NCI-H226 (cell line): ENCODE data around the gene OR4D1.
"Not testable (repeated sequence)": the region's sequence is repeated elsewhere in the genome, so short reads cannot be mapped to it uniquely, and the experiment has no call there.

ENCODE experiments used
- DNase-seq: peaks from one replicate; pipeline ENCODE4 v3.0.0-alpha.2; 2015

Gene OR4D1

DNA sequence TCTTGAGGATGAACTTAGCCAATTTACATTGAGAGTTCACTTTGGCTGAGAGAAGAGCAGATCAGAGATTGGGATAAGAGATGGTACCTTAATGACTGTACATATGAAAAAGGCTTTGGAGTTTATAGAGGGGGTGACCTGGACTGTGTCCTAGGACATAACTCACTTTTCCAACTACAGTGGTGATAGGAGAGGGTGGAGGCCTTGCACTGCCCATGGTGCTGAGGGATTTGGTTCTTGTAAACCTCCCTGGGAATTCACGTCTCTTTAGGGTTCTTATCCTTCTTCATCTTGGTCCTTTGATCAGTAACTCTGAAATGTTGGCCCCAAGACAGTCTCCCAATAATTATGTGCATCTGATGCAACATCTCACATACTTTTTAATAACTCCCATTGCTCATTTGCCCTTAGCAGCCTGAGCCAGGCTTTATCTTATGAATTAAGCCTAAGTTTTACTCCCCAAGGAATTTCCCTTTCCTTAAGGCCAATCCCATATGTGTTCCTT, at the start of gene OR4D1:
Gene OR4D1 (plus strand): TSS at position 455 of the 505 bp plus-strand sequence. CDS start 6,770 bp downstream, outside the sequence.
- no peak for DNase-seq

DNA sequence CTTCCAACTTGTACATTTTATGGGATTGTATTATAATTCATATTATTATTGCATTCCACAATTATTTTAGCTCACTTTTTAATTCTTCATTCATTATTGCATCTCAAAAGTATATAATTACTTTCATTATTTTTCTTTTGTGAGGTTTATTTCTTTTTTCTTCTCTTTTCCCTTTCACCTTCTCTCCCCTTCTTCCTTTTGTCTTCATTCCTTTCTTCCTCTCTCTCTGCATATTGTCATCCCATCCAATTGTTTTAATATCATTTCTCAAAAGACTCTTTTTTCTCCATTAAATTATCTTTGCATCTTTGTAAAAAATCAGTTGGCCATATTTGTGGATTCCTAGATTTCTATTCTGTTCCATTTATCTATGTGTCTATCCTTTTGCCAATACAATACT, 47.7 kb upstream of the OR4D1 start:
- no peak for DNase-seq

DNA sequence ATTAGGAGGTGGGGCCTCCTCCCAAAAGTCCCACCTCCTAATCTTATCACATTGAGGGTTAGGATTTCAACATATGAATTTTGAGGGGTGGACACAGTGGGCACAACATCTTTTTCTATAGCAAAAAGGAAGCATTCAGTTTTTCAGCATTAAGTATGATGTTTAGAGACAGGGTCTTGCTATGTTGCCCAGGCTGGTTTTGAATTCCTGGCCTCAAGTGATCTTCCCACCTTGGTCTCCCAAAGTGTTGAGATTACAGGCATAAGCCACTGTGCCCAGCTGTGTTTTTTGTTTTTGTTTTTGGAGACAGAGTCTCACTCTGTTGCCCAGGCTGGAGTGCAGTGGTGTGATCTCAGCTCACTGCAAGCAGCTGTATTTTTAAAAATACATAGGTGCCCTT, 46.3 kb upstream of the OR4D1 start:
- not testable (repeated sequence) for DNase-seq

DNA sequence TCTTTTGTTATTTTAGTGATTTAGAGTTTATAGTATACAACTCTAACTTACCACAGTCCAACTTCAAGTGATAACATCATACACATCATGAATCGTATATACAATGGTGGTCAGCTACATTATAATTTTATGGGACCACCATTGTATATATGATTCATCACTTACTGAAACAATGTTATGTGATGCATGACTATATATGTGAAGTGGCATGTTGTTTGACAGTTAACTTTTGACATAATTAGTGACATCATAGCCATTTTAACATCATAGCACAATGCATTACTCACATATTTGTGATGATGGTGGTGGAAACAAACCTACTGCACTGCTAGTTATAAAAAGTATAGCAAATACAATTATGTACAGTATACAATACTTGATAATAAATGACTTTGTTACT, 43.1 kb upstream of the OR4D1 start:
- DNase-seq, result no peak

DNA sequence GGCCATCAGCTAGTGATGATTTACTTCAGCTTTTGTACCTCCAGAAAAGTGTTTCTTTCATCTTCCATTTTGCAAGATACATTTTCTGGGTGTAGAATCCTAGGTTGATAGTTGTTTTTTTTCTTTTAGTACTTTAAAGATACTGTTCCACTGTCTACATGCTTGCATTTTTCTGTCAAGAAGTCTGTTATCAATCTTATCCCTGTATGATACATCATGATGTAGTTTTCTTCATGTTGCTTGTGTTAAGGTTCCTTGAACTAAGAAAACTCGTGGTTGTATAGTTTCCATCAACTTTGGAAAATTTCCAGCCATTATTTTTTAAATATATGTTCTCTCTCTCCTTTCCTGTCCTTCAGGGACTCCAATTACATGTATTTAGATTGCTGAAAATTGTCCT, 40.9 kb upstream of the OR4D1 start:
- DNase-seq, result no peak

DNA sequence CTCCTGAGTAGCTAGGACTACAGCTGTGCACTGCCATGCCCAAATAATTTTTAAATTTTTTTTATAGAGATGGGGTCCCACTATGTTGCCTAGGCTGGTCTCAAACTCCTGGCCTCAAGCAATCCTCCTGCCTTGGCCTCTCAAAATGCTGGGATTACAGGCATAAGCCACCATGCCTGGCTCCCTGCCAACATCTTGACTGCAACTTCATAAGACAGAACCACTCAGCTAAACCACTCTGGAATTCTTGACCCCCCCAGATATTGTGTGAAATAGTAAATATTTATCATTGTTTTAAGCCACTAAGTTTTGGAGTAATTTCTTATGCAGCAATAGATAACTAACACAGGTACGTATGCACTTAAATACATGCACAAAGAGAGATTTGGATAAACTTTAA, 39.0 kb upstream of the OR4D1 start:
- DNase-seq, result no peak

DNA sequence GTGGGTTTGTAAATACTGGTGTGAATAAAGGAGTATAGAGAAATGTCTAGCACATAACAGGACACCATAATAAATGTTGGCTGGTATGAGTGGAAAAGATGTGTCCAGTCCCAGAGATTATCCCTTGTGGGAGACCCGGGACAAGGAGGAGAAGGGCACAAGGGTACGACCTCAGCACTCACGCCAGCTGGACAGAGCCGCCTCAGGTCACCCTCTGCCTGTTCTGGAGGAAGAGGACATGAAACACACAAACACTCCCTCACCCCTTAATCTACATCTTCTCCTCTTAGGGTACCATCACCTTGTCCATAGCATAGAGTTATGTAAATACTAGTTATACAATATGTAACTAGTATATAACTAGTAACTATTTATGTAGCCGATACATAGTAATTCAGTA, 38.2 kb upstream of the OR4D1 start:
- DNase-seq, result no peak

DNA sequence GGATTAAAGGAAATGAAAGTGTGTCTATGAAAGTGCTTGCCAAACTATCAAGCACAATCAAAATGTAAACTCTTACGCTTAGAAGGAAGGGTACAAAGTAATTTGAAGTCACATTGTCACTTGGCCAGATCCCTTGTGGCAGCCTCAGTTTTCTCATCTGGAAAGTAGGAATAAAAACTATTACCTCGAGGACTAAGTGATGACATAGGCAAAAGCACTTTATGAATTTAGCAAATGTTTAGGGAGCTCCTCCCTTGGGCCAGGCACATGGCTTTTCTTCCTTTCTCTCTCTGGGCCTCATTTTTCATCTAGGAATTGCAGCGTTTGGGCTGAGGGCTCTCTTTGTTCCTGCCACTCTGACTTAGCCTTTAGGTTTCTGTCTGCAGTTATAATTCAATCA, 36.5 kb upstream of the OR4D1 start:
- no peak for DNase-seq

DNA sequence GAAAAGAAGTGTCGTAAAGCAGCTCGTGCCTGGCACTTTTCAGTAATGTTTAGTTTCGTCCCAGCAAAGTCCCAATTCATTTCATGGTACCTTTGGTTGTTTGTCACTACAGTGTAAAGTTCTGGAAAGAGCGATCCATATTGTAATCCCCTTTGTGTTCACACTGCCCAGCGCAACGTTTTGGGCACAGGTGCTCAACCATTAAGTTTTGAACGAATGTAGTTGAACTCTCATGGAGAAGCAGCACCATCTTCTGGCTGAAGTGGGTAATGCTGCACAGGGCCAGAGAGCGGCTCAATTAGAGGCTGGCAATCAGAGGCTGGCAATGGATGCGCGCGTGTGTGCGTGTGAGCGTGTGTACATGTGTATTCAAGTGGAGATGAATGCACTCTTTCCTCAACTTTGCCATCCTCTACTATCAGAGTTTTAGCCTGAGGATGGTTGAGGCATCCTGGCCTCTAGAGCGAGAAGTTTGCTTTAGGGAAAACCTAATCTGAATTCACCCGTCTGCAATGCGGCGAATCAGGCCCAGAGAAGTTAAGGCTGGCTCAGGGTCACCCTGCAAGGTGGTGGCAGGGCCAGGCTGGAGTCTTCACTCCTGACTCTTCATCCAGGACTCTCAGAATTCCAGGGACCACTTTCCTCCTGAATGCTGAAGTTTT, 35.1 kb upstream of the OR4D1 start:
- DNase-seq, result peak; percentile 31

DNA sequence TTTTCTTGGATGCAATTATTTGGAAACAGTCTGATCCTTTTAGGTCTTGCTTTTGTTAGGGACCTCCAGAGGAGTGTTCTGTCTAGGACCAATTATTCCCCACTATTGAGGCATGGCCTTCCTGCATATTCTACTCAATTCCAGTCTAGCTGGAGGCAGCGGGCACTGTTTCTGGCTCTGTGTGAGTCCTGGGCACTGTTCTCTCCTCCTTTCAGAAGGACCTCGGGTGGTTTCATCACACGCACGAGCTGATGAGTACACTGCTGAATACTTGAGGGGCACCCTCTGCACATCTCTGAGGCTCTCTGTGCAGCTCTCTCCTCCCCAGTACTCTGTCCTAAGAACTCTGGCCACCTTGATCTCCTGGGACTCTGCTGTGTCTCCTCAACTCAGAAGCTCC, 34.2 kb upstream of the OR4D1 start:
- DNase-seq, result no peak

DNA sequence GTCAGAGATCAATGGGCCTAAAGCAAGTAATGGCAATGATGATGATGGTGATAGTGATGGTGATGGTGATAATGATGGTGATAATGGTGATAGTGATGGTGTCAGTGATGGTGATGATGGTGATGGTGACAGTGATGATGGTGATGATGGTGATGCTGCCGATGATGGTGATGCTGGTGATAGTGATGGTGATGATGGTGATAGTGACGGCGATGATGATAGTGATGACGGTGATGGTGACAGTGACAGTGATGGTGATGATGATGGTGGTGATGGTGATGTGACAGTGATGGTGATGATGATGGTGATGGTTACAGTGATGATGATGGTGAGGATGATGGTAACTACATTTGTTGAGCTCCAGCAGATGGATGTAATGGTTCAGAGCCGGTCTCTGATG, 30.8 kb upstream of the OR4D1 start:
- no peak for DNase-seq

DNA sequence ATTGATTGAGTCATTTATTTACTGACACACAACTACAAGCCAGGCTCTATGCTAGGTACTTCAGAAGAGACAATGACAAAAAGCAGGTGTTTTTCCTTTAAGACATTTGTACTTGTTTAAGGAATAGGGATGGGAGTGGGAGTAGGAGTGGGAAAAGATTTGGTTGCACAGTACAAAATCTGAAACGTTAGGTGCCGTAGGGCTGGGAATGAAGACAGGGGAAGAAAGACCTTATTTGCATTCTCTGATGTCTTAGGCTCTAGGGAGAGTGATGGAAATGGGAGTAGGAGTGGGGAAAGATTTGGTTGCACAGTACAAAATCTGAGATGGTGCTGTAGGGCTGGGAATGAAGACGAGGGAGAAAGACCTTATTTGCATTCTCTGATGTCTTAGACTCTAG, 28.7 kb upstream of the OR4D1 start:
- no peak for DNase-seq

DNA sequence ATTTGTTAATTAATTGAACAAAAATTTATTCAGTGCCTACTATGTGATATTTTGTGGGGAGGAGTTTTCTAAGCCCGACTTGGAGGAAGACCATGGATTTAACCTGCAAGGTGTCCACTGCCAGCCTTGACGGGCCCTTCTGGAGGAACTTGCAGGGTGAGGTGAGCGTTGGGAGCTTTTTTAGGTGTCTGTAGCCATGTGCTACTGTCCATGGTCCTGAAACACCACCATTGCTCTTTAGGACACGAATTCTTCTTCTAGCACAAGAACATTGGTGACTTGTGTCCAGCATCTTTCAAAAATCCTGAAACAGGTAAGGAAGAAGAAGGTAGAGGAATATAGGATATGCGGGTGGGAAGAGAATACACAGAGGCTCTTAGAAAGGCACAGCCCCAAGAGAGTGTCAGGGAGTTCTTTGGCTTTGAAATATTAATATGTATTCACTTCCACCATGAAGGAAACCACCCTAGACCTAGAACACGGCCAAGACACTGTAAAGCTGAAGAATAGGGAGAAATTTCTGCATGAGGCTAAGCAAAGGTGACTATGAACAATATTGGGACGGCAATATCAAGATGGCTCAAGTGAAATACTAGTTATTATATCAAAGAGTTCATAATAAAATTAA, 27.9 kb upstream of the OR4D1 start:
- peak; percentile 45 for DNase-seq

DNA sequence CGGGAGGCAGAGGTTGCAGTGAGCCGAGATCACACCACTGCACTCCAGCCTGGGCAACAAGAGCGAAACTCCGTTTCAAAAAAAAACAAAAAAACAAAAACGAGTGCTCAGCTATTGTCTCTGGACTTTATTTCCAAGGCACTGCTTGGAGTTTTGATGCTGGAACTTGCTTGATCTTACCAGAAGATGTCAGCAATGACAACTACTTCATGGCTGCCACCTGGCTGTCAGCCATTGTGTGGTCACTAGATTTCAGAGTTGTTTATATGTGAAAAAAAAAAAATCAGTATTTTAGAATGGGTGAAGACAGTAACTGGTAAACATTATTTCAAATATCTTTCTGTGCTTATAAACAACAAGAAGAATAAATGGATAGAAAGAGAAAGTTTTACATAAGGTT, 26.3 kb upstream of the OR4D1 start:
- peak; percentile 3 for DNase-seq

DNA sequence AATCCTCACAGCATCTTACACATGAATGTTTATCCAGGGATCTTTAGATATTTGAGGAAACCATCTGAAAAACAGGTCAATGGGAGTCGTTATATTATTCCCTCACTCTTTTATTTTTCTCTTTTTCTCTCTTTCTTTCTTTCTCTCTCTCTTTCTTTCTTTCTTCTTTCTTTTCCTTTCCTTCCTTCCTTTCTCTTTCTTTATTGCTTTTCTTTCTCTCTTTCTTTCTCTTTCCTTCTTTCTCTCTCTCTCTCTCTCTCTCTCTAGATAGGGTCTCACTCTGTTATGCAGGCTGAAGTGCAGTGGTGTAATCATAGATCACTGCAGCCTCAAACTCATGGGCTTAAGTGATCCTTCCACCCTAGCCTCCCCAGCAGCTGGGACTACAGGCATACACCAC, 20.3 kb upstream of the OR4D1 start:
- no peak for DNase-seq

DNA sequence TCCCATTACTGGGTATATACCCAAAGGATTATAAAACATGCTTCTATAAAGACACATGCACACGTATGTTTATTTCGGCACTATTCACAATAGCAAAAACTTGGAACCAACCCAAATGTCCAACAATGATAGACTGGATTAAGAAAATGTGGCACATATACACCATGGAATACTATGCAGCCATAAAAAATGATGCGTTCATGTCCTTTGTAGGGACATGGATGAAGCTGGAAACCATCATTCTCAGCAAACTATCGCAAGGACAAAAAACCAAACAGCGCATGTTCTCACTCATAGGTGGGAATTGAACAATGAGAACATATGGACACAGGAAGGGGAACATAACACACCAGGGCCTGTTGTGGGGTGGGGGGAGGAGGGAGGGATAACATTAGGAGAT, 15.5 kb upstream of the OR4D1 start:
- not testable (repeated sequence) for DNase-seq

DNA sequence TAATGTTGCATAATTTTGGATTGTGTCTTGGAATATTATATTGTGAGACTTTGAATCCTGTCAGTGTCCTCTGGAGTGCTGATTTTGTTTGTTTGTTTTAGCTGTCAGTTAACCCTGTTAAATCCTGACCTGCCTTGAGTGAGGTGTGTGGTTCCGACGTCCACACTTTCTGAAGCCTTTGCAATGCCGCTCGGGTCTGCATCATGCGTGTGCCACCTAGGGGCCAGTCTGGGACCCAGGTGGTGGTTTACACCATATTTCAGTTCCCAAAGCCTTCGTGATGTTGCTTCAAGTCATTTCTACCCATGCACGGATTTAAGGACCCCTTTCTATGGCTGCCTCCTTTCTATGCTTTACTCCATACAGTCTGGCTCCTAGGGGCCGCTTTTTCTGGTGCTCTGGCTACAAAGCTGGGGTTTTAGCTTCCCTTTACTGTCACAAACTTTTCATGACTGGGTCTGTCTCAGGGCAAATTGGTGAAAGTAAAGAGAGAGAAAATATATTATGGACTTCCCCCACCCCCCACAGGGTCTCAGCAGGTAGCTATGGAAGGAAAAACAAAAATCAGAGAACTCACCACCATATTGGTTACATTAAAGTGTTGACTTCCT, 11.4 kb upstream of the OR4D1 start:
- no peak for DNase-seq

DNA sequence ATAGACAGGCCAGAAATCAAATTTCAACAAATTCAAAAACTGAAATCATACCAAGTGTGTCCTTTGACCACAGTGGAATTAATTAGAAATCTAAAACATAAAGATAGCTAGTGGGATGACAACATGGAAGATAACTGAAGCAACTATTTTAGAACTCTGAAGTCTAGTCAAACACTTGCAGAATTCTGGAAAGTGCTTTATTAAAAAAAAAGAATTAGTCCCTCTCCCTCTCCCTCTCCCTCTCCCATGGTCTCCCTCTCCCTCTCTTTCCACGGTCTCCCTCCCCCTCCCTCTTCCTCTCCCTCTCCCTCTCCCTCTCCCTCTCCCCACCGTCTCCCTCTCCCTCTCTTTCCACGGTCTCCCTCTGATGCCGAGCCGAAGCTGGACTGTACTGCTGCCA, 6.7 kb upstream of the OR4D1 start:
- DNase-seq, result no peak

DNA sequence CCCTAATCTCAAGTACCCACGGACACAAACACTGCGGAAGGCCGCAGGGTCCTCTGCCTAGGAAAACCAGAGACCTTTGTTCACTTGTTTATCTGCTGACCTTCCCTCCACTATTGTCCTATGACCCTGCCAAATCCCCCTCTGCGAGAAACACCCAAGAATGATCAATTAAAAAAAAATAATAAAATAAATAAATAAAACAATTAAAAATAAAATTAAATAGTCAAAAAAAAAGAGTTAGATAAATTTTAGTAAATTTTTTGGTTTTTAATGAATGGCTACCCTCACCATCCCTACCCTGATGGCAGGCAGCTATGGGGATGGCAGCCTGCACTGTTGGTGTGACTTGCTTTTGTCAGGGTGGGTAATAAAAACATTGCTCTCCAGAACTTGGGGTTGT, 4.8 kb upstream of the OR4D1 start:
- not testable (repeated sequence) for DNase-seq

DNA sequence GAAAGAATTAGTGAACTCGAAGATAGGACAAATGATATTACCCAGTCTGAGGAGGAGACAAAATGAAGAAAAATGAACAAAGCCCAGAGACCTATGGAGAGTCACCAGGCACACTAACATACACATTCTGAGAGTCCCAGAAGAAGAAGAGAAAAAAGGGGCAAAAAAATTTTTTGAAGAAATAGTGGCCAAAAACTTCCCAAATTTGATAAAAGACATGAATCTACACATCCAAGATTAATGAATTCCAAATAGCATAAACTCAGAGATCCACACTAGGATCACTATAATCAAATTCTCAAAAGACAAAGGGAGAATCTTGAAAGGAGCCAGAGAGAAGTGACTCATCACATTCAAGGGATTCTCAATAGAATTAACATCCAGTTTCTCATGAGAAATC, 3.4 kb upstream of the OR4D1 start:
- no peak for DNase-seq

DNA sequence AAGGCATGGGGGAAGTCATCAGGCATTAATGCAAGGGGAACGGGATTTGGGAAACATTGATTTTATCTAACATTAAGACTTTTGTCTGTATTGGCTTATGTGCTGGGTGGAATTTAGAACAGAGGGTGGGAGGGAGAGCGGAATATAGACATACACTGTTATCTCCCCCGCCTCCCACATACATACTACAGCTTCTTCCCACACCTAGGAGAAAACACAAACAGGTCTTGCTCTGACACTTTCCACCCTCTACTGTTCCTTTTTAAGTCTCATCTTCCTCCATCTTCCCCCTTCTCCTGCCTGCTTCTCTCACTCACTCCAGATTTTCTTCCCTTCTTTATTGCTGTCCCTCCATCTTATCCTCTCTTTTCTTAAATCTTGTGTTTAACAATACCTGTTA, 425 bp downstream of the OR4D1 start:
- no peak for DNase-seq

DNA sequence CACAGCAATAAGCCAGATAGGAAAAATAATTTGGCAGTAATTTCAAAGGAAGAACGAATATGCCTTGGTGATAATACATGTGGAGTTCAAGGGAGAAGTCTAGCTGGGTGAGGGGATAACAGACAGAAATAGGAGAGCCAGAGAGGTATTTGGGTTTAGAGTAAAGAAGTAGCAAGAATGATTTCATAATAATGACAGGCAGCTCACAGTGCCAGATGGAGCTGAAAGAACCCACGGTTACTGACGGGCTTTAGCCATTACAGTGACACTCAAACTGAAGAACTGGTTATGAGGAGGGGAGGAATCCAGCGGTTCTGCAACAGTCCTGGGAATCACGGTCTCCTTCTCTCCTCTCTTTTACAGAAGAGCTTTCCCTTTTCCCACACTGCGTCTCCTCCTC, 2.2 kb downstream of the OR4D1 start:
- DNase-seq, result no peak

DNA sequence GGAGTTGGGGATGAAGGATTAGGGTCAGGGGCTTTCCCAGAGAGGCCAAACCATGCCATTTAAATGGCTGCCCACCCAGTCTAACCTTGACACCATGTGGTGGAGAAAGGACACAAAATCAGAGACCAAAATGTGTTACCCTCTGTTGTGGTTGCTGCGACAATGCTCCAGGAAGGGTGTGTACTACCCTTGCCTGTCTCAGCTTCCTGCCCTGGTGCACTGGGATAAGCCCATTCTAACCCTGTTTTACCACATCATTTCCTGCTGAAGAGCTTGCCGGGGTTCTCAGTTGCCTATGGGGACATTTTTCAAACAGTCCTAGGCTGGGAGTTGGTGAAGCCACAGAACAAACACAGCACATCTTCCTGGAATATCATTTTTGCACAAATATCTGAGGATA, 4.9 kb downstream of the OR4D1 start:
- no peak for DNase-seq

DNA sequence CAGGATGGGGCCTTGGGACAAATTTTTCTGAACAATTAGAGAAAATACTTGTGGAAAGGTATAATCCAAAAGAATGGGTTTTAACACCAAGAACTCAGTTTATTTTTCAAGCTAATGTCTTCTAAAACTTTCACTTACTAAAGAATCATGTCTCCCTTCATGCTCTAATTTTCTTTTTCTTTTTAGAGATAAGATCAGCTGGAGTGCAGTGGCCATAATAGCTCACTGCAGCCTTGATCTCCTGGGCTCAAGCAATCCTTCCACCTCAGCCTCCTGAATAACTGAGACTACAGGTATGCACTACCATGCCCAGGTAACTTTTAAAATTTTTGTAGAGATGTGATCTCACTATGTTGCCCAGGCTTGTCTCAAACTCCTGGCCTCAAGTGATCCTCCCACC, 5.5 kb downstream of the OR4D1 start:
- no peak for DNase-seq
